Measurements from ENCODE around the gene UBQLN4.

UBQLN4 gene

DNA sequence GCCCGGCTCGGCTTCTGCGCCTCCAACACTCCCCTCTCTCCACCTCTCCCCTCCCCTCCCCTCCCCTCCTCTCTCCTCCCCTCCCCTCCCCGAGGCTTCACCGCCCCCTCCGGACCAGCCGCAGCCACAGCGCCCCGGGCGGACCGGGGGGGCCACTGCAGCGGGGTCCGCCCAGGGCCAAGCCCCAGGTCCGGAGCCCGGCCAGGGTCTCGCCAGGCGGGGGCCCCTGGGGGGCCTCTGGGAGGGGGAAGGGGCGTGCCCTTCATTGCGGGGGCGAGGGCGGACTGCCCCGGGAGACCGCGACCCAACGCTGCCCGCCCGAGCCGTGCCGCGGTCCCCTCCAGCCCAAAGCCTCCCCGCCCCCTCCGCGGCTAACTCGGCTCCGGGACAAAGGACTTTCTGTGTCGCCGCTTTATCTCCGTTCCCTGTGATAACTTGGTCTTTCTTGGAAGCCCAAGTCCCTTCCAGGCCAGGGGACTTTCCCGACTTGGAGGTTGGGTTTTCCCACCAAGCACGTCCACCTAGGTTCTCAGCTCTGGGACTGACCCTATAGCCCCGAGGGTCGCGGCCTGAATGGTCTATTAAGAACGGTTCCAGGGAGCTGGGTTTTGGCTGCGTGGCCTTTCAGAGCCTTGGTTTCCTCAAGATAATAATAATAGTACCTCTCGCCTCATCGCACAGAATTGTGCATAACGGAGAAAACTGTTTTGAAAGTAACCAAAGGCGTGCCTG is at the start of gene UBQLN4:
TSS of gene UBQLN4 (minus strand) at position 31 of the 732 bp plus-strand sequence. CDS start 97 bp downstream, outside the sequence.
- Histone ChIP-seq H3K27me3 (replicated peaks; ENCODE audit: control insufficient read depth, insufficient read depth, low read length) (no peaks in the 10 kb centered on the region), H3K4me3 (replicated peaks; ENCODE audit: low read depth, low read length) (peak within 1 kb of the TSS; percentile 99), H3K36me3 (ENCODE audit: control insufficient read depth, insufficient read depth, low read length) (peaks cover 8% of the 10 kb centered on the region)
- TF ChIP-seq, protein P1, sequence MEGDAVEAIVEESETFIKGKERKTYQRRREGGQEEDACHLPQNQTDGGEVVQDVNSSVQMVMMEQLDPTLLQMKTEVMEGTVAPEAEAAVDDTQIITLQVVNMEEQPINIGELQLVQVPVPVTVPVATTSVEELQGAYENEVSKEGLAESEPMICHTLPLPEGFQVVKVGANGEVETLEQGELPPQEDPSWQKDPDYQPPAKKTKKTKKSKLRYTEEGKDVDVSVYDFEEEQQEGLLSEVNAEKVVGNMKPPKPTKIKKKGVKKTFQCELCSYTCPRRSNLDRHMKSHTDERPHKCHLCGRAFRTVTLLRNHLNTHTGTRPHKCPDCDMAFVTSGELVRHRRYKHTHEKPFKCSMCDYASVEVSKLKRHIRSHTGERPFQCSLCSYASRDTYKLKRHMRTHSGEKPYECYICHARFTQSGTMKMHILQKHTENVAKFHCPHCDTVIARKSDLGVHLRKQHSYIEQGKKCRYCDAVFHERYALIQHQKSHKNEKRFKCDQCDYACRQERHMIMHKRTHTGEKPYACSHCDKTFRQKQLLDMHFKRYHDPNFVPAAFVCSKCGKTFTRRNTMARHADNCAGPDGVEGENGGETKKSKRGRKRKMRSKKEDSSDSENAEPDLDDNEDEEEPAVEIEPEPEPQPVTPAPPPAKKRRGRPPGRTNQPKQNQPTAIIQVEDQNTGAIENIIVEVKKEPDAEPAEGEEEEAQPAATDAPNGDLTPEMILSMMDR (IDR thresholded peaks at IDR 0.05; ENCODE audit: insufficient read depth, low read length, poor library complexity, severe bottlenecking): peak; percentile 46
- DNase-seq (ENCODE audit: extremely low read depth, insufficient read length): peak; percentile 87

DNA sequence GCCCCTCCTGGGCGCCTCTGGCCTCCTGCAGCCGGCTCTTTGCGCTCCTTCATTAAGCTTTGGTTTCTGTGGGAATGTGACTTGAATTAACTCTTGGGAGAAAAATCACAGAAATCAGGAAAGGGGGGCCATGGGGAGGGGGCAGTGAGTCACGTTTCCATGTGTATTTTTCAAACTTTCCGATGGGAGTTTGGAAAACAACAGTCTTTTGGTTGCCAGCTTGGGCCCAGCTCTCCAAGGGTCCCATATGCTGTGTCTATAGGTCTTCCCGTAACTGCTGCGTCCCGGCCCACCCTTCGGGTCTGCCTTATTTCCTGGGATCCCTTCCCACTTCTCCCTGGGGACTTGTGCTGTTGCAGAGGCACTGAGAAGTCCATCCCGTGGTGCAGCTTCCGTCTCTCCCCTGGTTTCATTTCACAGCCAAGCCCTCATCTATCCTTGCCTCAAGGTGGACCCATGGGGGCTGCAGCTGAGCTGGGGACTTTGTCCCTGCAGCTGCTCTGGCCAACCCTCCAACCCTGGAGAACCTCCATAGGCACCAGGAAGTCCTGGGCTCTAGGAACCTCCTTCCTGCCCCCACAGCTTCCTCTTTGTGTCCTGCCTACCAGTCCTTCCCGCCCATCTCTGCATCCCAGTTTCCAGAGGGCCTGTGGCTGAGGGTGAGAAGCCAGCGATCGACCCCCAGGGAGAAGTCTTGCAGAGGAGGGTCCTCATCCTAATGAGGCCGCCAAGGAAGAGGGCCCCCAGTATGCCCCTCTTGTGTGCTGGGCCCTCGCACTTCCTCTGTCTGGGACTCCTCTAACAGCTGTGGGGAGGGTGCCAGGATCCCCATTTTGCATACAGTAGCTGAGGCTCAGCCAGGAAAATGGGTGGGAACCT is 49.3 kb upstream of the UBQLN4 start:
- Histone ChIP-seq H3K36me3 (ENCODE audit: control insufficient read depth, insufficient read depth, low read length) (no peaks in the 10 kb centered on the region), H3K27me3 (replicated peaks; ENCODE audit: control insufficient read depth, insufficient read depth, low read length) (no peaks in the 10 kb centered on the region), H3K4me3 (replicated peaks; ENCODE audit: low read depth, low read length) (no peak overlapping the region)
- no peak for DNase-seq (ENCODE audit: extremely low read depth, insufficient read length)
- TF ChIP-seq, protein P1 (IDR thresholded peaks at IDR 0.05; ENCODE audit: insufficient read depth, low read length, poor library complexity, severe bottlenecking): no peak

DNA sequence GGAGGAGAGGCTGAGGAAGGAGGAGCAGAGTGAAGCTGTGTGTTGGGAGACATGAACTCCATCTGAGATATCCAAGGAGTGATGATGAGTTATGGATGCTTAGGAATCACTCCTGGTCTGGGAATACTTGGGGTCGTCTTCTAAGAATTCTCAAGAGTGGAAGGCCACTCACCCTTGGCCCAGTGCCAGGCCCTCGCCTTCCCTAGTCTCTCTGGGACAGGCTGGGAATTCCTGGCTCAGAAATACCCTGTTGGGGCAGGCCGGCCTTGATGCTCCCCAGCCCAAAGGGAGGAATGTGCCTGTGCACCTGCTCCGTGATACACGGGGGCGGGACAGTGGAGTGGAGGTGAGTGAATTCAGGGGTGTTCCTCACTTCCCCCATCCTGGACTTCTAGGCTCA is 48.3 kb upstream of the UBQLN4 start:
- Histone ChIP-seq H3K27me3 (replicated peaks; ENCODE audit: control insufficient read depth, insufficient read depth, low read length) (no peaks in the 10 kb centered on the region), H3K36me3 (ENCODE audit: control insufficient read depth, insufficient read depth, low read length) (no peaks in the 10 kb centered on the region), H3K4me3 (replicated peaks; ENCODE audit: low read depth, low read length) (no peak overlapping the region)
- no peak for DNase-seq (ENCODE audit: extremely low read depth, insufficient read length)
- TF ChIP-seq, protein P1 (IDR thresholded peaks at IDR 0.05; ENCODE audit: insufficient read depth, low read length, poor library complexity, severe bottlenecking): no peak

DNA sequence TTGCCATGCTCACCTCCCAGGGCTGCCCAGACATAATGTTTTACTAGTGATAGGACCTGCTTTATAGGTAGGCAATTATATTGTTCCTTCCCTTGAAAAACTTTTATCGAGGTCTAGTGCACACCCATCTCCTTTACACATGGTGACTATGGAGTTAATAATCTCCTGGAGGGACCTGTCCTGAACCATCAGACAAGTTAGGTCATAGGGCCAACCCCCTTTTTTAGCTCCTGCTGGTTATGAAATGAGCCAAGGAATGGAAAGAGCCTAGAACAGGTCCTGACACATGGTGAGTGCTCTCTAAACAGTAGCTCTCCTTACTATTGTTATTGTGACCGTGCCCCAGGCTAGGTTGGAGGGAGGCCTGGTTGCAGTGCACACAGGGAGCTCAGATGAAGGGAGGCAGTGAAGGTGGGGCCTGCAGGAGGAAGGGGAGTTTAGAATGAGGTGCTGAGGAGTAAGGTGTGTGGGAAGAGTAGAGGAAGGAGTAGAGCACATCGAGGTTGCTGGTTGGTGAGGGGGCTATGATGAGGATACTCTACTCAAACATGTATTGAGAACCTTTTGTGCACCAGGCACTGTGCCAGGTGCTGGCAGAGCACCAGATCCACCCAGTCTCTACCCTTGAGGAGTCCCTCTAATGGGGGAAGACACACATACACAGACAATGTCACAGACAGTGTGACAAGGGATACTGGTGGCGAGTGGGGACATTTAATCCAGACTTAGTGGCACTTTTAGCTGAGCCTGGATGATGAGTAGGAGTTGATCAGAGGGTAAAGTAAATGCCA is 46.8 kb upstream of the UBQLN4 start:
- no peak for DNase-seq (ENCODE audit: extremely low read depth, insufficient read length)
- no peaks in the 10 kb centered on the region for H3K27me3 ChIP-seq (replicated peaks; ENCODE audit: control insufficient read depth, insufficient read depth, low read length)
- no peaks in the 10 kb centered on the region for H3K36me3 ChIP-seq (ENCODE audit: control insufficient read depth, insufficient read depth, low read length)
- H3K4me3 ChIP-seq (replicated peaks; ENCODE audit: low read depth, low read length): no peak overlapping the region
- TF ChIP-seq, protein P1 (IDR thresholded peaks at IDR 0.05; ENCODE audit: insufficient read depth, low read length, poor library complexity, severe bottlenecking): no peak

DNA sequence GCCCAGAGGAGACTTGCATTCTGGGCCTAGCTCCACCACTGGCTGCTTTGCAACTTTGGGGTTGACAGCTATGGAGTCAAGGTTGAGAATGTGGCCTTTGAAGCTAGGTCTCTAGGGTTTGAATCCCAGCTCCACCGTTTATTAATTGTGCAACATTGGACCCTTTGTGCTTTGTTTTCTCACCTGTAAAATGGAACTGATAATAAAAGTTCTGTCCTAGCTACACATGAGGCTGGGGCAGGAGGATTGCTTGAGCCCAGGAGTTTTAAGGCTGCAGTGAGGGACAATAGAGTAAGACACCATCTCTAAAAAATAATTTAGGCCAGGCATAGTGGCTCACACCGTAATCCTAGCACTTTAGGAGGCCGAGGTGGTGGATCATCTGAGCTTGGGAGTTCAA is 45.7 kb upstream of the UBQLN4 start:
- Histone ChIP-seq H3K36me3 (ENCODE audit: control insufficient read depth, insufficient read depth, low read length) (no peaks in the 10 kb centered on the region), H3K4me3 (replicated peaks; ENCODE audit: low read depth, low read length) (no peak overlapping the region), H3K27me3 (replicated peaks; ENCODE audit: control insufficient read depth, insufficient read depth, low read length) (no peaks in the 10 kb centered on the region)
- DNase-seq (ENCODE audit: extremely low read depth, insufficient read length): no peak
- TF ChIP-seq, protein P1 (IDR thresholded peaks at IDR 0.05; ENCODE audit: insufficient read depth, low read length, poor library complexity, severe bottlenecking): no peak

Data from GM06990 (cell line).